Stimulated activated CD4-positive, alpha-beta T cell treated with anti-CD3 and anti-CD28 coated beads, Interleukin-4, amount 100 ng/mL, for 4 hours (primary cell): ENCODE measurements around the gene SIMC1.
"Not testable (repeated sequence)": the region's sequence is repeated elsewhere in the genome, so short reads cannot be mapped to it uniquely, and the experiment has no call there.

ENCODE experiments used
- DNase-seq, 2 experiments: peaks; one replicate each; pipeline ENCODE4 v3.0.0-alpha.2; 2020

Gene SIMC1

GRCh38 chr5:176216393-176216916, 21.8 kb upstream of the SIMC1 start:
- DNase-seq: not testable (repeated sequence)

GRCh38 chr5:176217188-176217729, 21.0 kb upstream of the SIMC1 start:
- not testable (repeated sequence) for DNase-seq

- not testable (repeated sequence) for DNase-seq
These were observed 20.5 kb upstream of the SIMC1 start for GRCh38 chr5:176217764-176218163.

- DNase-seq: not testable (repeated sequence)
These were observed 16.2 kb upstream of the SIMC1 start for GRCh38 chr5:176222006-176222405.

GRCh38 chr5:176228358-176228757, 9.9 kb upstream of the SIMC1 start:
- not testable (repeated sequence) for DNase-seq

- DNase-seq: not testable (repeated sequence)
These were observed 5.0 kb upstream of the SIMC1 start for GRCh38 chr5:176233253-176233652.

GRCh38 chr5:176235155-176235554, 3.1 kb upstream of the SIMC1 start:
- DNase-seq: peak in 1 of 2 experiments; percentile 19

GRCh38 chr5:176238645-176239283, 540 bp downstream of the SIMC1 start:
- DNase-seq: not testable (repeated sequence)

GRCh38 chr5:176239304-176239703, 1.1 kb downstream of the SIMC1 start:
- not testable (repeated sequence) for DNase-seq

GRCh38 chr5:176244318-176244717, 6.1 kb downstream of the SIMC1 start:
- DNase-seq: not testable (repeated sequence)

GRCh38 chr5:176245074-176245473, 6.8 kb downstream of the SIMC1 start:
- DNase-seq: not testable (repeated sequence)

- DNase-seq: not testable (repeated sequence)
These were observed 7.3 kb downstream of the SIMC1 start for GRCh38 chr5:176245489-176245888.

- not testable (repeated sequence) for DNase-seq
These were observed 12.5 kb downstream of the SIMC1 start for GRCh38 chr5:176250691-176251090.

GRCh38 chr5:176252171-176252570, 13.9 kb downstream of the SIMC1 start:
- not testable (repeated sequence) for DNase-seq

- not testable (repeated sequence) for DNase-seq
These were observed 15.3 kb downstream of the SIMC1 start for GRCh38 chr5:176253370-176254065.

- not testable (repeated sequence) for DNase-seq
These were observed 15.8 kb downstream of the SIMC1 start for GRCh38 chr5:176254066-176254393.

GRCh38 chr5:176257871-176258505, 19.8 kb downstream of the SIMC1 start:
- DNase-seq: not testable (repeated sequence)

- not testable (repeated sequence) for DNase-seq
These were observed 22.5 kb downstream of the SIMC1 start for GRCh38 chr5:176260682-176261081.

GRCh38 chr5:176266448-176266847, 28.2 kb downstream of the SIMC1 start:
- not testable (repeated sequence) for DNase-seq

GRCh38 chr5:176289018-176289417, 50.8 kb downstream of the SIMC1 start:
- DNase-seq: not testable (repeated sequence)

GRCh38 chr5:176290057-176290840, 52.0 kb downstream of the SIMC1 start:
- DNase-seq: not testable (repeated sequence)

GRCh38 chr5:176305356-176305755, 67.1 kb downstream of the SIMC1 start:
- not testable (repeated sequence) for DNase-seq
